Trophoblast cell (in vitro differentiated cells and primary cell): ENCODE data around the gene KNOP1.

ENCODE experiments used
- DNase-seq, 2 donors: peaks; one replicate each; pipeline ENCODE4 v3.0.0-alpha.2; 2016
- H2AFZ ChIP-seq: 2 replicates; pipeline ENCODE4 v1.6.1; 2013; ENCODE audit warnings: low read length, moderate library complexity, mild to moderate bottlenecking; ENCODE audit not compliant: insufficient read depth, poor library complexity
- H2AK5ac ChIP-seq: 2 replicates; pipeline ENCODE4 v1.6.1; 2013; ENCODE audit warnings: mild to moderate bottlenecking, low read length
- H2BK120ac ChIP-seq: 2 replicates; pipeline ENCODE4 v1.6.1; 2013; ENCODE audit warnings: low read length, mild to moderate bottlenecking, moderate library complexity; ENCODE audit not compliant: insufficient read depth, poor library complexity
- H2BK12ac ChIP-seq: 2 replicates; pipeline ENCODE4 v1.6.1; 2013; ENCODE audit warnings: mild to moderate bottlenecking, low read length, moderate library complexity
- H2BK5ac ChIP-seq: 2 replicates; pipeline ENCODE4 v1.6.1; 2013; ENCODE audit warnings: low read length, low read depth, moderate library complexity, mild to moderate bottlenecking; ENCODE audit not compliant: poor library complexity
- H3K14ac ChIP-seq: 2 replicates; pipeline ENCODE4 v1.6.1; 2013; ENCODE audit warnings: mild to moderate bottlenecking, low read length
- H3K18ac ChIP-seq: 2 replicates; pipeline ENCODE4 v1.6.1; 2013; ENCODE audit warnings: mild to moderate bottlenecking, low read length
- H3K23ac ChIP-seq: 2 replicates; pipeline ENCODE4 v1.6.1; 2013; ENCODE audit warnings: low read length
- H3K27ac ChIP-seq: 2 replicates; pipeline ENCODE4 v1.5.1; 2013; ENCODE audit warnings: low read depth, mild to moderate bottlenecking, inconsistent platforms, low read length, moderate library complexity
- H3K27me3 ChIP-seq: 2 replicates; pipeline ENCODE4 v1.6.1; 2013; ENCODE audit warnings: inconsistent platforms, mild to moderate bottlenecking, low read length, moderate library complexity; ENCODE audit not compliant: insufficient read depth
- H3K36me3 ChIP-seq, 2 experiments: 1 replicate in 1 of 2; 2 replicates in 1 of 2; pipeline ENCODE4 v1.6.1; 2013; ENCODE audit warnings: low read length in 2 of 2, mild to moderate bottlenecking in 2 of 2, moderate library complexity in 1 of 2; ENCODE audit not compliant: insufficient read depth in 2 of 2, control insufficient read depth in 1 of 2
- H3K4ac ChIP-seq: 2 replicates; pipeline ENCODE4 v1.6.1; 2013; ENCODE audit warnings: low read depth, mild to moderate bottlenecking, low read length, moderate library complexity
- H3K4me1 ChIP-seq, 2 experiments: 1 replicate in 1 of 2; 2 replicates in 1 of 2; pipeline ENCODE4 v1.6.1; 2013; ENCODE audit warnings: low read length in 2 of 2, mild to moderate bottlenecking in 2 of 2, moderate library complexity in 1 of 2; ENCODE audit not compliant: insufficient read depth in 2 of 2, control insufficient read depth in 1 of 2
- H3K4me2 ChIP-seq: 2 replicates; pipeline ENCODE4 v1.6.1; 2013; ENCODE audit warnings: inconsistent platforms, mild to moderate bottlenecking, low read length, moderate library complexity
- H3K4me3 ChIP-seq: 2 replicates; pipeline ENCODE4 v1.5.1; 2013; ENCODE audit warnings: mild to moderate bottlenecking, low read depth, low read length, inconsistent platforms
- H3K79me1 ChIP-seq: one replicate; pipeline ENCODE4 v1.6.1; 2013; ENCODE audit warnings: low read length
- H3K79me2 ChIP-seq: 2 replicates; pipeline ENCODE4 v1.6.1; 2013; ENCODE audit warnings: low read length, mild to moderate bottlenecking; ENCODE audit not compliant: control insufficient read depth, insufficient read depth, poor library complexity
- H3K9ac ChIP-seq: 2 replicates; pipeline ENCODE4 v1.6.1; 2013; ENCODE audit warnings: mild to moderate bottlenecking, low read length
- H3K9me3 ChIP-seq: 2 replicates; pipeline ENCODE4 v1.6.1; 2013; ENCODE audit warnings: low read depth, mild to moderate bottlenecking, control low read depth, inconsistent platforms, low read length; ENCODE audit not compliant: insufficient read depth
- H4K12ac ChIP-seq: 2 replicates; pipeline ENCODE4 v1.6.1; 2013; ENCODE audit warnings: low read depth, mild to moderate bottlenecking, low read length, moderate library complexity
- H4K8ac ChIP-seq: 2 replicates; pipeline ENCODE4 v1.6.1; 2013; ENCODE audit warnings: low read depth, mild to moderate bottlenecking, low read length, moderate library complexity
- H4K91ac ChIP-seq: one replicate; pipeline ENCODE4 v1.6.1; 2013; ENCODE audit warnings: low read depth, mild to moderate bottlenecking, low read length, moderate library complexity
- WGBS: extraction: QIAGEN DNeasy Blood & Tissue Kit; methylation state at CpG from one replicate; pipeline ENCODE4 v1.1.7; 2013; ENCODE audit warnings: missing lambda C conversion rate; ENCODE audit not compliant: insufficient read length, insufficient coverage; ENCODE audit errors: extremely low coverage; 5-methylcytosine and 5-hydroxymethylcytosine counted together

Gene KNOP1

GRCh38 chr16:19662351-19662750 is 55.7 kb downstream of the KNOP1 start:
- H2BK120ac ChIP-seq, result no peak overlapping the region
- no peak overlapping the region for H2BK5ac ChIP-seq
- no peak overlapping the region for H3K14ac ChIP-seq
- H3K23ac ChIP-seq, result no peak overlapping the region
- H2AK5ac ChIP-seq, result no peak overlapping the region
- H3K27ac ChIP-seq, result no peak overlapping the region
- no peak overlapping the region for H4K12ac ChIP-seq
- H3K4me1 ChIP-seq, result no peaks in the 10 kb centered on the region
- no peak overlapping the region for H3K18ac ChIP-seq
- peaks cover 7 to 8% of the 10 kb centered on the region in 2 experiments for H3K36me3 ChIP-seq
- H2AFZ ChIP-seq, result no peak overlapping the region
- H4K8ac ChIP-seq, result no peak overlapping the region
- H3K4ac ChIP-seq, result no peak overlapping the region
- H3K9ac ChIP-seq, result no peak overlapping the region
- H3K79me2 ChIP-seq, result no peaks in the 10 kb centered on the region
- no CpG with 5 or more reads among the region's 7 CpGs for WGBS
- H2BK12ac ChIP-seq, result no peak overlapping the region
- no peaks in the 10 kb centered on the region for H3K79me1 ChIP-seq
- no peak for DNase-seq
- H3K4me2 ChIP-seq, result no peak overlapping the region
- H3K9me3 ChIP-seq, result no peaks in the 10 kb centered on the region
- no peak overlapping the region for H4K91ac ChIP-seq
- H3K27me3 ChIP-seq, result no peaks in the 10 kb centered on the region
- H3K4me3 ChIP-seq, result no peak overlapping the region

- H3K9me3 ChIP-seq, result no peaks in the 10 kb centered on the region
- no peaks in the 10 kb centered on the region for H3K27me3 ChIP-seq
- H3K36me3 ChIP-seq, result peaks cover 8 to 9% of the 10 kb centered on the region in 2 experiments
- H2AK5ac ChIP-seq, result no peak overlapping the region
- no peak overlapping the region for H2AFZ ChIP-seq
- no peak overlapping the region for H4K12ac ChIP-seq
- H3K4me1 ChIP-seq, result no peaks in the 10 kb centered on the region
- H2BK5ac ChIP-seq, result no peak overlapping the region
- H3K4me2 ChIP-seq, result no peak overlapping the region
- no peaks in the 10 kb centered on the region for H3K79me2 ChIP-seq
- no peak for DNase-seq
- no CpG with 5 or more reads among the region's 1 CpG for WGBS
- no peaks in the 10 kb centered on the region for H3K79me1 ChIP-seq
- H3K14ac ChIP-seq, result no peak overlapping the region
- no peak overlapping the region for H2BK120ac ChIP-seq
- H3K4ac ChIP-seq, result no peak overlapping the region
- H3K18ac ChIP-seq, result no peak overlapping the region
- H3K9ac ChIP-seq, result no peak overlapping the region
- H4K8ac ChIP-seq, result no peak overlapping the region
- no peak overlapping the region for H4K91ac ChIP-seq
- H2BK12ac ChIP-seq, result no peak overlapping the region
- H3K27ac ChIP-seq, result no peak overlapping the region
- no peak overlapping the region for H3K23ac ChIP-seq
- no peak overlapping the region for H3K4me3 ChIP-seq
Measured at GRCh38 chr16:19660432-19660831, 57.6 kb downstream of the KNOP1 start.

- Histone ChIP-seq H2BK12ac (no peak overlapping the region), H2BK5ac (no peak overlapping the region), H2BK120ac (no peak overlapping the region), H2AK5ac (no peak overlapping the region), H3K4me2 (no peak overlapping the region), H3K18ac (no peak overlapping the region), H3K27me3 (no peaks in the 10 kb centered on the region), H3K36me3 (peaks cover 11% of the 10 kb centered on the region in 2 experiments), H3K23ac (no peak overlapping the region), H3K79me2 (no peaks in the 10 kb centered on the region), H3K9ac (no peak overlapping the region), H4K12ac (no peak overlapping the region), H3K79me1 (no peaks in the 10 kb centered on the region), H3K14ac (no peak overlapping the region), H4K8ac (no peak overlapping the region), H3K4me1 (no peaks in the 10 kb centered on the region), H4K91ac (no peak overlapping the region), H3K4me3 (no peak overlapping the region), H3K27ac (no peak overlapping the region), H3K9me3 (no peaks in the 10 kb centered on the region), H3K4ac (no peak overlapping the region), H2AFZ (no peak overlapping the region)
- WGBS, result no CpG with 5 or more reads among the region's 1 CpG
- DNase-seq, result no peak
Measured at GRCh38 chr16:19659554-19659953, 58.5 kb downstream of the KNOP1 start.

GRCh38 chr16:19657831-19658230 is 60.2 kb downstream of the KNOP1 start:
- WGBS, result no CpG with 5 or more reads among the region's 4 CpGs
- no peak overlapping the region for H4K91ac ChIP-seq

More at GRCh38 chr16:19657831-19658230, 60.2 kb downstream of the KNOP1 start:
- DNase-seq, result no peak
- H3K23ac ChIP-seq, result no peak overlapping the region
- no peak overlapping the region for H2BK5ac ChIP-seq
- no peak overlapping the region for H2BK12ac ChIP-seq
- H3K79me1 ChIP-seq, result no peaks in the 10 kb centered on the region
- H3K4me3 ChIP-seq, result no peak overlapping the region
- peak overlapping the region; percentile 72 for H4K12ac ChIP-seq
- H2AK5ac ChIP-seq, result no peak overlapping the region
- H3K4ac ChIP-seq, result no peak overlapping the region
- no peak overlapping the region for H3K9ac ChIP-seq
- H3K4me2 ChIP-seq, result no peak overlapping the region
- no peaks in the 10 kb centered on the region for H3K9me3 ChIP-seq
- H3K27ac ChIP-seq, result no peak overlapping the region
- no peak overlapping the region for H3K18ac ChIP-seq
- H3K27me3 ChIP-seq, result no peaks in the 10 kb centered on the region
- H2AFZ ChIP-seq, result no peak overlapping the region
- H3K14ac ChIP-seq, result no peak overlapping the region
- H3K4me1 ChIP-seq, result no peaks in the 10 kb centered on the region
- no peak overlapping the region for H2BK120ac ChIP-seq
- H3K36me3 ChIP-seq, result peaks cover 20 to 26% of the 10 kb centered on the region in 2 experiments
- H3K79me2 ChIP-seq, result no peaks in the 10 kb centered on the region
- H4K8ac ChIP-seq, result no peak overlapping the region
